ENCODE measurements around the gene B3GNT4.
A peak's percentile ranks its signal among the peaks of the same experiment; 100 is the strongest.
"Not testable (repeated sequence)": the region's sequence is repeated elsewhere in the genome, so short reads cannot be mapped to it uniquely, and the experiment has no call there.

Gene B3GNT4

DNA sequence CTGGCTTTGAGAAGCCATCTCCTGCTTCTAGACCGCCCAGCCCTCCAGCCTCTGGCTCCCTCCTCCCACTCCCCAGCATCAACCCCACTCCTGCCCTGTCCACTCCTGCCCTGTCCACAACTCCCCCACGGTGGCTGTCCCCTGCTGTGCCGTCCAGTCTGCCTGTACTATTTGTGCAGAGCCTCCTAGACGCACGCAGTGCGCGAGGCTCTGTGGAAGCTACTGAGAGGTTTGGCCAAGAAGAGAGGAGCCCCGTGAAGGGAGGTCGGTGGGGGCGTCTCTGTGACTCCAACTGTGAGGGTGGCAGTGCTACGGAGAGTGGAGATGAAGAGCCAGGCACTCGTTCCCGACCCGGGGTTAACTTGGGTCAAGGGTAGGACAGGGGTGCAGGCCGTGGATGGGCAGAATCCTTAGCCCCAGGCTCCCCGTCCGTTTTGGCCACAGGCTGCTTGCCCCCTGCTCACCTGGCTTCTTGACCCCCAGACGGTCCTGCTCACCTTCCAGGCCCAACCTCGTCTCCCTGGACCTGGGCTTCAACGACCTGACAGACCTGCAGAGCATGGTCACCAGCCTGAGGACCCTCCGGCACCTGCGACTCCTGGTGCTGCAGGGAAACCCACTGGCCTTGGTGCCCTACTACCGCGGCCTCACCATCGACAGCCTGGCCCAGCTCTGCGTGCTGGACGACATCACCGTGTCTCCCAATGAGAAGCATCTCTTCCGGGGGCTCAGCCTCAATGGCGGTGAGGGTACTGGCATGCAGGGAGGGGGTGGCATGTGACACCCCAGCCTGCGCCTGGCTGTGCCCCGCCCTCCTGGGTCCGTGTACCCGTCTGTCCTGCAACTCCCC lies 13.7 kb upstream of the B3GNT4 start:
- no peak for DNase-seq

- DNase-seq = peak; percentile 79 to 80
Observed at GRCh38 chr12:122190842-122191668, 12.5 kb upstream of the B3GNT4 start.

DNA sequence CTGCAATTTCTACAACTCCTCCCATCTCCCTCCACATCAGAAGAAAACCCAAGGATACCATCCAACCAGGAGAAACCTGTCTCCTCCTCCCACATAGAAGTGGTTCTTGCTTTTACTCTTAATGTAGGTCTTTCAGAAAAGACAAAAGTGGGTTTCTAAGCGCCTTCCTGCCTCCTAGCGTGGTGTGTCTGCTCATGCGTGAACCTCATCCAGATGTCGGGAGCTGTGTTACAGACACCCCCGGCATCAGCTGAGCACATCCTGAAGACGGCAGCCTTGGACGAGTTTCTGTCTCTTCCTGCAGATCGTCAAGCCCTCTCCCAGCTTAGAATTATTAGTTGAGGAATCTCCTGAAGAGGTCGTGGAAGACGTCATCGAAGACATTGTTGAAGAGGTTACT lies 11.1 kb upstream of the B3GNT4 start:
- DNase-seq = no peak

- DNase-seq = no peak
Observed at GRCh38 chr12:122194804-122195203, 8.7 kb upstream of the B3GNT4 start.

GRCh38 chr12:122195405-122195804 lies 8.1 kb upstream of the B3GNT4 start:
- DNase-seq = no peak

DNA sequence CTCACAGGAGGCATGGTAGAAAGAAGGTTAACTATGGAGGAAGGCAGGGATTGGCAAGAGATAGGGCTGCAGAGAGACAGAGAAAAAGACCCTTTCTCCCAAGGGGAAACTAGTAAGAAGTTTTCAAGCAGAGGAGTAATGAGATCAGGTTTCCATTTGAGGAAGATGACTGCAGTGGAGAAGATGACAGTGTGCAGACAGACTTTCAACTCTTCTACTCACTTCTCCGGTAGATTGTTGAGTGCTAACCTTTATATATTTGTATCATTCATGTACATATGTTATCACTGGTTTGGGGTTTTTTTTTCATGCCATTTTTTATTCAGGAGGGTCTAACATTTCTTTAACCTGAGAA lies 5.9 kb upstream of the B3GNT4 start:
- no peak for DNase-seq

GRCh38 chr12:122199484-122200355 lies 3.8 kb upstream of the B3GNT4 start:
- DNase-seq = no peak

DNA sequence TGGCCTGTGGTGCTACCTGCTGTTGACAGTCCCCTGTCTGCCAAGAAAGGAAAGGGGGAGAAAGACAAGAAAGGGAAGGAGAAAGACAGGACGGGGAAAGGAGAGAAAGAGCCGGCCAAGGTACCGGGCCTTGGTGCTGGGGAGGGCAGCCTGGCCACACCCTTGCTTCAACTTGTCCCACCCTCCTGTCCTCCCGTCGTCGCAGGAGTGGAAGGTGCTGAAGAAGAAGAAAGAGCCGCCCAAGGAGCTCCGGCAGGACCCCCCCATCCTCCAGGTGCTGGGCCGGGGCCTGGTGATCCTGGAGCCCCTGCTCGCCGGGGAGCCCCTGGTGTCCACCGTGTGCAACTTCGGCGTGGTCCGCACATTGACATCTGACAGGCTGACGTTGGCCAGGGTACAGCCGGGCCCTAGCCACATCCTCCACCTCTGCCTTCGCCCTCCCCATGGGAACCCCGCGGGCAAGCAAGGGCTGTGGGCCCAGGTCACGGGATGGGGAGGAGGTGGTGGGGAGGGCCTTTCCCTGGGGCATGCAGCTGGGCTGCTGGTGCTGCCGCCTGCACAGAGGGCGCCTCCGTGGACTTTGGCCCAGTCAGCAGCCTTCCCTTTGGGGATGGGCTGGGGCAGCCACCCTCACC lies 2.9 kb upstream of the B3GNT4 start:
- no peak for DNase-seq

DNA sequence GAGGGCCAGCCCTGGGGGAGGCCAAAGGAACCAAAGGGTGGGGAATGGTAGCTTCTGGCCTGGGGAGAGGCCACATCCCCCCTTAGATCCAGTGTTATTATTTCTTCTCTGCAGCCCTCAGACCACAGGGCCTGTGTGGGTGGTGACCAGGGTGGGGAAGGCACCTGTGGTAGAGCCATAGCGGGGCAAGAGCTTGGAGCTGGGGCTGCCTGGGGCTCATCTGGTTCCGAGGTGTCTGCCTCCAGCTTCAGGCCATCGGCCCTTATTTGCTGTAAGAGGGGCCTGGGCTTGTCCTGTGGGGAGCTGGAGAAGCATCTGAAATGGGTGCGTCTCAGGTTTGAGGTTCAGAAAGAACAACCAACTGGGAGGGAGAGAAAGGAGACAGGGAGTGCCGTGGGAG lies 2.1 kb upstream of the B3GNT4 start:
- no peak for DNase-seq

GRCh38 chr12:122202017-122202416 lies 1.5 kb upstream of the B3GNT4 start:
- DNase-seq = no peak

DNA sequence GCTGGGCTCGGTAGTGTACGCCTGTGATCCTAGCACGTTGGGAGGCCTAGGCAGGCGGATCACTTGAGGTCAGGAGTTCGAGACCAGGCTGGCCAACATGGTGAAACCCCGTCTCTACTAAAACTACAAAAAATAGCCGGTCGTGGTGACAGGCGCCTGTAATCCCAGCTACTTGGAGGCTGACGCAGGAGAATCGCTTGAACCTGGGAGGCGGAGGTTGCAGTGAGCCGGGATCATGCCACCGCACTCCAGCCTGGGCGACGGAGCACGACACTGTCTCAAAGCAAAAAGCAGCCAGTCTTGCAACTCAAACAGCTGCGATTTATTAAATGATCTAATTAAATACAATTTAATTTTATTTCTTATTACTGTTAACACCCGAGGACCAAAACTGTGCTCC lies 698 bp upstream of the B3GNT4 start:
- DNase-seq = not testable (repeated sequence)

DNA sequence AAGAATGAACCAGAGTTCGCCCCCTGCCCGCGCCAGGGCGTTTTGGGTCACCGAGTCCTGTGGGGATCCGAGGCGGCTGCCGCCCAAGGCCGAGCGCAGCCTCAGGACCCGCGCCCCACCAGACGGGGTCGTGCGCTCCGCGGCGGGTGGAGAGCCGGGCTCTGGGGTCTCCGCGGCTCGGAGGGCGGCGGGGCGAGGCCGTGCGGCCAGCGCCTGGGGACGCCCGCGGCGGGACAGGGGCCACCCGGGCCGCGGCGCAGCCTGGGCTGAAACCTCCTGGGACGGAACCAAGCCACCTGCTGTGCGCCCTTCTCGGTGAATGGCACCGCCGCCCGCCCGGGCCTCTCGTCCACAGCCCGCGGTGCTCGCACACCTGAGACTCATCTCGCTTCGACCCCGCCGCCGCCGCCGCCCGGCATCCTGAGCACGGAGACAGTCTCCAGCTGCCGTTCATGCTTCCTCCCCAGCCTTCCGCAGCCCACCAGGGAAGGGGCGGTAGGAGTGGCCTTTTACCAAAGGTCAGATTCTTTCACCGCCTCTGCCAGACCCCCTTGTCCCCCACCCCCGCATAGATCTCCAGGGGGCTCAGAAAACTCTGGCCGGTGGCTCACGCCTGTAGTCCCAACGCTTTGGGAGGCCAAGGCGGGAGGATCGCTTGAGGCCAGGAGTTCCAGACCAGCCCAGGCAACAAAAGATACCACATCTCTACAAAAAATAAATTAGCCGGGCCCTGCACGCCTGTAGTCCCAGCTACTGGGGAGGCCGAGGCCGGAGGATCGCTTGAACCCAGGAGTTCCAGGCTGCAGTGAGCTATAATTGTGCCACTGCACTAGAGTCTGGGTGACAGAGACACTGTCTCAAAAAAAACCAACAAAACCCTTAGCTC lies 901 bp downstream of the B3GNT4 start:
- peak in 1 of 2 donors; percentile 35 for DNase-seq

- DNase-seq = no peak
Observed at GRCh38 chr12:122205053-122205925, 1.8 kb downstream of the B3GNT4 start.

DNA sequence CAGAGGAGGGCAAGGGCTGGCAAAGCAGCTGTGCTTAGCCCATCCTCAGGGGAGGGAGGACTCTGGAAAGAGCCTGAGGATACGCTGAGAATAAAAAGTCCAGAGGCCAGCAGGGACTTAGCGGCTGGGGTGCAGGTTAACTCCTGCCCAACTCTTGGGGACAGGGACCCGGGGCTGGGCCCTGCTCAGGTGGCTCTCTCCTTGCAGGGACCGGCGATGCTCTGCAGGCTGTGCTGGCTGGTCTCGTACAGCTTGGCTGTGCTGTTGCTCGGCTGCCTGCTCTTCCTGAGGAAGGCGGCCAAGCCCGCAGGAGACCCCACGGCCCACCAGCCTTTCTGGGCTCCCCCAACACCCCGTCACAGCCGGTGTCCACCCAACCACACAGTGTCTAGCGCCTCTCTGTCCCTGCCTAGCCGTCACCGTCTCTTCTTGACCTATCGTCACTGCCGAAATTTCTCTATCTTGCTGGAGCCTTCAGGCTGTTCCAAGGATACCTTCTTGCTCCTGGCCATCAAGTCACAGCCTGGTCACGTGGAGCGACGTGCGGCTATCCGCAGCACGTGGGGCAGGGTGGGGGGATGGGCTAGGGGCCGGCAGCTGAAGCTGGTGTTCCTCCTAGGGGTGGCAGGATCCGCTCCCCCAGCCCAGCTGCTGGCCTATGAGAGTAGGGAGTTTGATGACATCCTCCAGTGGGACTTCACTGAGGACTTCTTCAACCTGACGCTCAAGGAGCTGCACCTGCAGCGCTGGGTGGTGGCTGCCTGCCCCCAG lies 2.8 kb downstream of the B3GNT4 start:
- DNase-seq = no peak

DNA sequence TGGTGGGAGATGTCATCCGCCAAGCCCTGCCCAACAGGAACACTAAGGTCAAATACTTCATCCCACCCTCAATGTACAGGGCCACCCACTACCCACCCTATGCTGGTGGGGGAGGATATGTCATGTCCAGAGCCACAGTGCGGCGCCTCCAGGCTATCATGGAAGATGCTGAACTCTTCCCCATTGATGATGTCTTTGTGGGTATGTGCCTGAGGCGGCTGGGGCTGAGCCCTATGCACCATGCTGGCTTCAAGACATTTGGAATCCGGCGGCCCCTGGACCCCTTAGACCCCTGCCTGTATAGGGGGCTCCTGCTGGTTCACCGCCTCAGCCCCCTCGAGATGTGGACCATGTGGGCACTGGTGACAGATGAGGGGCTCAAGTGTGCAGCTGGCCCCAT lies 3.5 kb downstream of the B3GNT4 start:
- no peak for DNase-seq

- DNase-seq = no peak
Observed at GRCh38 chr12:122207391-122207790, 3.9 kb downstream of the B3GNT4 start.

DNA sequence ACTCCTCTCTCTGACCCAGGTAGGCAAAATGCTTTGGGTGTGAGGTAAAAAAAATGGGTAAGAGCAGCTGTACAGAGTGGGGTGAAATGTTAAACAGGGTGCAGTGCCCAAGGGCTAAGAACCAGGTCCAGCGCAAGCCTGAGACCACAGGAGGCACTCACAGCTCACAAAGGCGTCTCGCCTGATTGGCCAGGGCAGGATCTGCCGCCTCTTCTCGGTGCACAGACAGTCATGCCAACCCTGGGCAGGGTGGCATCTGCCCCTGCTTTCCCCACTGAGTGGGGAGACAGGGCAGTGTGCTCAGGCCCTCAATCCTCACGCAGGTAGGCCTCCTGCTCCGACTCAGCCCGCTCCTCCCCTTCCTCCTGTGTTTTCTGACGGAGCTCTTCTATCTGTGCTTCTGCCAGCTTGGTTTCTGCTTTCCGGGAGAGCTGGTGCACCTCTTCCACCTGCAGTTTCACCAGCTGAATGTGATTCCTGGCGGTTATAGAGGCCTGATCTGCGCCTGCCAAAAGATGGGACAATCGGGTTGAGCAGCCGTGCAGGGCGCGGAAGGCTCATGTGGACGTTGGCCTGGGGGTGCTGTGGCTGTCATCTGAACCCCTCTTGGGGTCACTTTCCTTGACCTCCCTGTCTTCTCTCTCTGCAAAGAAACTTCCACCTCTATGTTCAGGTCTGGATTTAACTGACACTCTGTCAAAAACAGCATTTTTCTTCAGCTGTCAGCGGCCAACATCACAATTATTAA lies 4.7 kb downstream of the B3GNT4 start:
- DNase-seq = no peak

DNA sequence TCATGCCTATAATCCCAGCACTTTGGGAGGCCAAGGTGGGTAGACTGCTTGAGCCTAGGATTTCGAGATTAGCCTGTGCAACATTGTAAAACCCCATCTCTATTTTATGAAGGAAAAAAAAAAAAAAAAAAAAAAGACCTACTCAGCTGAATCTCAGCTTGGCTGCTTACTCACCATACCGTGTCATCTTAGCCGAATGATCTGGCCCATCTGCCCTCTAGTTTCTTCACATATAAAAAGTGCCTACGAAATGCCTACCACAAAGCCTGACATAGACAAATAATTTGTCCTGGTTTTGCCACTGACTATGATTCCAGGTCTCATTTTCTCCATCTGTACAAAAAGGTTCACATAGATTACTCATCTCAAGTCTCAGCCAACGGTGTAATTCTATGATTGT lies 12.3 kb downstream of the B3GNT4 start:
- DNase-seq = no peak

GRCh38 chr12:122216445-122216844 lies 12.9 kb downstream of the B3GNT4 start:
- no peak for DNase-seq
